Measurements from ENCODE around the gene MEPCE.

GRCh38 chr7:100441641-100442535 lies 12.3 kb downstream of the MEPCE start:
- TF ChIP-seq CTCF (conservative IDR thresholded peaks at IDR 0.05) = no peak
- no peak for TF ChIP-seq ZFX (IDR thresholded peaks at IDR 0.05)
